Posterior vena cava (tissue), 2 donors: ENCODE measurements around the gene TMEM184C. TPM values are rescaled to one million over a fixed set of nuclear protein-coding genes. Genes with fewer than 3 reads are reported as not detected.

ENCODE experiments used
- DNase-seq: peaks from one replicate; pipeline ENCODE4 v3.0.0-alpha.2; 2020; ENCODE audit warnings: low spot score
- intact Hi-C, 2 donors: fragments of 100-400 bp; cut with DNase I; formaldehyde crosslinking; loops; one replicate each; pipeline versions ENCODE4 v1.14.1 to v1.14.2; 2022 to 2023
- total RNA-seq, 2 donors: library from RNA; stranded (reverse); fragmentation: NEBNext Ultra II Directional; extraction: Animal tissue kit (Norgen Biotek cat#: 25700); gene quantifications; one replicate each; pipeline ENCODE4 v1.2.1, GENCODE V29; 2021
- donor health status: DM: yes; HTN: yes; CAD: no.
- donor health status: DM: yes; HTN: yes; CAD: no.

TMEM184C gene
- total RNA-seq, 2 donors from 2014 or later = 22.8 to 23.8 TPM

GRCh38 chr4:147594578-147594977 lies 22.6 kb upstream of the TMEM184C start:
- intact Hi-C loops = loop anchor here in 1 of 2 donors (5.0 kb wide), 1 partner anchor 482 kb away; no protein-coding TSS in a partner anchor

GRCh38 chr4:147596377-147596776 lies 20.8 kb upstream of the TMEM184C start:
- DNase-seq = no peak
- intact Hi-C loops = no loop called here

More at GRCh38 chr4:147594578-147594977, 22.6 kb upstream of the TMEM184C start:
- no peak for DNase-seq

- intact Hi-C loops = no loop called here
- DNase-seq = no peak
Observed at GRCh38 chr4:147596981-147597380, 20.2 kb upstream of the TMEM184C start.

GRCh38 chr4:147597561-147597960 lies 19.6 kb upstream of the TMEM184C start:
- intact Hi-C loops = no loop called here
- no peak for DNase-seq

- intact Hi-C loops = no loop called here
- no peak for DNase-seq
Observed at GRCh38 chr4:147599206-147599605, 18.0 kb upstream of the TMEM184C start.

- intact Hi-C loops = no loop called here
- no peak for DNase-seq
Observed at GRCh38 chr4:147599769-147600168, 17.4 kb upstream of the TMEM184C start.

- no peak for DNase-seq
- intact Hi-C loops = no loop called here
Observed at GRCh38 chr4:147605499-147605898, 11.7 kb upstream of the TMEM184C start.

GRCh38 chr4:147607471-147607870 lies 9.7 kb upstream of the TMEM184C start:
- DNase-seq = no peak
- intact Hi-C loops = no loop called here

GRCh38 chr4:147610686-147611085 lies 6.5 kb upstream of the TMEM184C start:
- intact Hi-C loops = no loop called here
- DNase-seq = no peak

- DNase-seq = no peak
- intact Hi-C loops = loop anchor here in 1 of 2 donors (2.0 kb wide), 1 partner anchor 28 kb away; no protein-coding TSS in a partner anchor
Observed at GRCh38 chr4:147616849-147617172, 386 bp upstream of the TMEM184C start.

- intact Hi-C loops = loop anchor here in 1 of 2 donors (2.0 kb wide), 1 partner anchor 27 kb away; no protein-coding TSS in a partner anchor
- DNase-seq = no peak
Observed at GRCh38 chr4:147617841-147618691, 869 bp downstream of the TMEM184C start.

- intact Hi-C loops = no loop called here
- DNase-seq = no peak
Observed at GRCh38 chr4:147620315-147620714, 3.1 kb downstream of the TMEM184C start.

- intact Hi-C loops = no loop called here
- DNase-seq = no peak
Observed at GRCh38 chr4:147625733-147626132, 8.5 kb downstream of the TMEM184C start.

- intact Hi-C loops = no loop called here
- DNase-seq = no peak
Observed at GRCh38 chr4:147626903-147627302, 9.7 kb downstream of the TMEM184C start.

GRCh38 chr4:147628415-147628814 lies 11.2 kb downstream of the TMEM184C start:
- intact Hi-C loops = no loop called here
- no peak for DNase-seq

- DNase-seq = no peak
- intact Hi-C loops = no loop called here
Observed at GRCh38 chr4:147629783-147630730, 12.9 kb downstream of the TMEM184C start.

GRCh38 chr4:147633113-147633512 lies 15.9 kb downstream of the TMEM184C start:
- DNase-seq = no peak
- intact Hi-C loops = no loop called here

GRCh38 chr4:147633643-147634042 lies 16.4 kb downstream of the TMEM184C start:
- intact Hi-C loops = no loop called here
- DNase-seq = no peak

GRCh38 chr4:147635348-147635747 lies 18.2 kb downstream of the TMEM184C start:
- DNase-seq = no peak
- intact Hi-C loops = no loop called here

- DNase-seq = no peak
- intact Hi-C loops = no loop called here
Observed at GRCh38 chr4:147638365-147638764, 21.2 kb downstream of the TMEM184C start.
